HepG2 (cell line): ENCODE data around the gene TBC1D22A. TPM values are rescaled to one million over a fixed set of nuclear protein-coding genes. Genes with fewer than 3 reads are reported as not detected.

ENCODE experiments used
- ATAC-seq: fragments of 200-7000 bp; cut with Tn5 transposase; 3 replicates; pipeline ENCODE4 v1.9.1; 2020; ENCODE audit warnings: mild to moderate bottlenecking, moderate library complexity
- BruUV-seq: library from RNA; stranded (reverse); fragments of 400-500 nt; replicated peaks from 2 replicates; lab custom pipeline; 2021; lab: Mats Ljungman, UMichigan
- CTCF ChIA-PET: fragments of 300-600 bp; formaldehyde crosslinking; extraction: SDS; loops from one replicate; lab custom pipeline; 2021; ENCODE audit warnings: low total read pairs, inconsistent platforms, low intra/inter-chr PET ratio; lab: Yijun Ruan, JAX
- POLR2A ChIA-PET: fragments of 350-600 bp; sonication (Branson Sonifier 250); formaldehyde crosslinking; loops from one replicate; lab custom pipeline; 2020; ENCODE audit warnings: antibody characterized with exemption, inconsistent platforms; lab: Yijun Ruan, JAX
- DNase-seq: peaks from one replicate; pipeline ENCODE4 v3.0.0-alpha.2; 2015; ENCODE audit warnings: low spot score
- FAIRE-seq: peaks from 3 replicates; lab custom pipeline; 2011; peaks lifted over from hg19 to GRCh38; lab: Jason Lieb, UNC
- H2AFZ ChIP-seq: one replicate; pipeline ENCODE4 v1.6.1; 2011; ENCODE audit warnings: low read length, inconsistent platforms
- H3K27ac ChIP-seq: fragments of 300-600 bp; 3 replicates; pipeline ENCODE4 v1.8.0; 2011; ENCODE audit warnings: mixed run types, mild to moderate bottlenecking, mixed read lengths, low read length, inconsistent platforms; ENCODE audit not compliant: insufficient read depth; ENCODE audit errors: extremely low read length
- H3K27me3 ChIP-seq, 2 experiments: fragments of 200-600 bp in 1 of 2; 2 replicates in 1 of 2; 3 replicates in 1 of 2; pipeline versions ENCODE4 v1.6.0 to v1.8.0; 2011; ENCODE audit warnings: low read length in 2 of 2, mild to moderate bottlenecking in 2 of 2, moderate library complexity in 2 of 2, inconsistent platforms in 1 of 2; ENCODE audit not compliant: insufficient read depth in 2 of 2, control insufficient read depth in 1 of 2
- H3K36me3 ChIP-seq, 2 experiments: fragments of 200-600 bp in 1 of 2; replicated peaks in 1 of 2; 2 replicates in 1 of 2; 3 replicates in 1 of 2; pipeline versions ENCODE4 v1.5.1 to v1.8.0; 2011; ENCODE audit warnings: low read length in 2 of 2, inconsistent platforms in 1 of 2; ENCODE audit not compliant: insufficient read depth in 2 of 2, control insufficient read depth in 1 of 2
- H3K4me1 ChIP-seq: 2 replicates; pipeline ENCODE4 v1.5.1; 2012; ENCODE audit warnings: low read length, inconsistent platforms; ENCODE audit not compliant: insufficient read depth
- H3K4me2 ChIP-seq: 2 replicates; pipeline ENCODE4 v1.6.0; 2011; ENCODE audit warnings: low read depth, low read length, inconsistent platforms
- H3K4me3 ChIP-seq, 3 experiments: fragments of 200-600 bp in 1 of 3; sonication (generic), shearing (Covaris generic) in 1 of 3; replicated peaks in 1 of 3; 2 replicates each; pipeline ENCODE4 v1.5.1; 2011 to 2016; ENCODE audit warnings: low read length in 3 of 3, inconsistent platforms in 2 of 3, low read depth in 2 of 3, mild to moderate bottlenecking in 2 of 3, control low read depth in 1 of 3, mixed read lengths in 1 of 3; ENCODE audit not compliant: insufficient read depth in 1 of 3
- H3K79me2 ChIP-seq: one replicate; pipeline ENCODE4 v1.6.1; 2011; ENCODE audit warnings: low read length, inconsistent platforms; ENCODE audit not compliant: insufficient read depth
- H3K9ac ChIP-seq: 2 replicates; pipeline ENCODE4 v1.6.0; 2011; ENCODE audit warnings: mild to moderate bottlenecking, low read depth, low read length, inconsistent platforms; ENCODE audit not compliant: insufficient read depth
- H3K9me3 ChIP-seq: 2 replicates; pipeline ENCODE4 v1.5.1; 2012; ENCODE audit warnings: mild to moderate bottlenecking, low read length
- H4K20me1 ChIP-seq: 2 replicates; pipeline ENCODE4 v1.6.0; 2011; ENCODE audit warnings: inconsistent platforms, mild to moderate bottlenecking, low read length, moderate library complexity; ENCODE audit not compliant: insufficient read depth
- BRF2 ChIP-seq: sonication (generic); formaldehyde crosslinking; IDR thresholded peaks from 2 replicates; pipeline ENCODE4 v1.8.1; 2022; ENCODE audit warnings: mild to moderate bottlenecking, missing genetic modification reagents
- CCDC6 ChIP-seq: sonication (generic); formaldehyde crosslinking; IDR thresholded peaks from 2 replicates; pipeline ENCODE4 v1.8.1; 2022; ENCODE audit warnings: mild to moderate bottlenecking, missing genetic modification reagents, moderate library complexity
- KLF12 ChIP-seq: sonication (generic); formaldehyde crosslinking; IDR thresholded peaks from 2 replicates; pipeline ENCODE4 v1.4.0; 2020; ENCODE audit warnings: missing genetic modification reagents, borderline replicate concordance
- PCBP2 ChIP-seq: fragments of 200-400 bp; formaldehyde crosslinking; optimal IDR thresholded peaks from 2 replicates; pipeline ENCODE3; 2018; ENCODE audit warnings: low read length, low read depth; ENCODE audit not compliant: poor library complexity, severe bottlenecking
- SMAD9 ChIP-seq: sonication (generic); formaldehyde crosslinking; IDR thresholded peaks from 2 replicates; pipeline ENCODE4 v1.5.1; 2020; ENCODE audit warnings: mild to moderate bottlenecking, missing genetic modification reagents
- ZBTB4 ChIP-seq: sonication (generic); formaldehyde crosslinking; IDR thresholded peaks from 2 replicates; pipeline ENCODE4 v1.4.0; 2020; ENCODE audit warnings: missing genetic modification reagents, mild to moderate bottlenecking, borderline replicate concordance
- ZNF256 ChIP-seq: sonication (generic); formaldehyde crosslinking; conservative IDR thresholded peaks from 2 replicates; pipeline ENCODE4 v1.4.0; 2020; ENCODE audit warnings: missing genetic modification reagents
- ZNF530 ChIP-seq: sonication (generic); formaldehyde crosslinking; IDR thresholded peaks from 2 replicates; pipeline ENCODE4 v1.5.0; 2020; ENCODE audit warnings: low read depth, mild to moderate bottlenecking, missing genetic modification reagents
- ZNF841 ChIP-seq: sonication (generic); formaldehyde crosslinking; IDR thresholded peaks from 2 replicates; pipeline ENCODE4 v1.8.1; 2023; ENCODE audit warnings: missing genetic modification reagents, borderline replicate concordance
- WGBS: methylation state at CpG from one replicate; pipeline ENCODE4 v1.1.6; 2017; ENCODE audit warnings: low lambda C conversion rate; 5-methylcytosine and 5-hydroxymethylcytosine counted together
- in situ Hi-C: cut with HindIII; loops from 2 replicates; pipeline ENCODE4 v1.10.0; 2017; ENCODE audit warnings: low pct_unique_long_range_greater_than_20kb; ENCODE audit not compliant: extremely low pct_ligation_motif_present
- intact Hi-C: fragments of 100-400 bp; cut with micrococcal nuclease; formaldehyde crosslinking; loops from one replicate; pipeline ENCODE4 v1.10.0; 2022; ENCODE audit not compliant: unreplicated experiment
- polyA plus RNA-seq, 8 experiments: library from polyadenylated mRNA; depleted of rRNA in 3 of 8; stranded (reverse) in 7 of 8; unstranded in 1 of 8; fragments of >200 nt; fragmentation: Illumina TruSeq in 4 of 8; extraction: Trizol in 4 of 8; gene quantifications; 2 replicates each; pipeline versions ENCODE4 v1.2.1 to v1.2.3, GENCODE V29; 2011 to 2016; ENCODE audit warnings: low read depth in 4 of 8, missing spikeins in 1 of 8, mixed read lengths in 1 of 8; ENCODE audit not compliant: insufficient read depth in 1 of 8
- total RNA-seq, 5 experiments: library from RNA; depleted of rRNA; stranded (reverse); fragments of >200 nt; fragmentation: Illumina TruSeq; extraction: Trizol; gene quantifications; 2 replicates each; pipeline ENCODE4 v1.2.3, GENCODE V29; 2016; ENCODE audit warnings: low read depth in 1 of 5

The TBC1D22A gene
- total and polyA plus RNA-seq, 2 of the 13 experiments (the other 11 are each of a cell fraction or from before 2014, with no cell fraction given): 17.3 to 18.0 TPM

- in situ Hi-C loops (no loop called here), intact Hi-C loops (no loop called here)
- WGBS: 93% methylated on average over 14 of the region's 25 CpGs
- Histone ChIP-seq H3K4me2 (no peak overlapping the region), H3K9me3 (no peaks in the 10 kb centered on the region), H3K36me3 (peaks cover 3 to 9% of the 10 kb centered on the region in 2 experiments; a peak in 4 of 5 replicates), H3K4me1 (no peaks in the 10 kb centered on the region), H3K27ac (no peak overlapping the region), H3K9ac (no peak overlapping the region), H3K27me3 (no peaks in the 10 kb centered on the region), H3K79me2 (no peaks in the 10 kb centered on the region), H4K20me1 (peaks cover 4% of the 10 kb centered on the region; the same call in 1 of the 2 replicates), H3K4me3 (no peak overlapping the region), H2AFZ (no peak overlapping the region)
- FAIRE-seq: no peak
- CTCF ChIA-PET: no interaction called here
- no peak for DNase-seq
- no TSS peak for BruUV-seq
- POLR2A ChIA-PET: no interaction called here
- TF ChIP-seq ZNF256 (CRISPR knock-in tag) (no peak), BRF2 (CRISPR knock-in tag) (no peak), ZNF530 (CRISPR knock-in tag) (no peak), ZNF841 (no peak), KLF12 (CRISPR knock-in tag) (no peak), ZBTB4 (CRISPR knock-in tag) (no peak), SMAD9 (CRISPR knock-in tag) (no peak), PCBP2 (no peak), CCDC6 (no peak)
- ATAC-seq: no peak
These were observed 394.1 kb downstream of the TBC1D22A start for GRCh38 chr22:47156352-47157092.
